IPS-11a (cell line): ENCODE measurements around the gene TOP2B.

Experiments used
- H3K4me3 ChIP-seq: one replicate; pipeline ENCODE4 v1.5.1; 2013; ENCODE audit warnings: low read depth, low read length, control low read depth

TOP2B gene

GRCh38 chr3:25664812-25665314 lies at the start of gene TOP2B:
TSS of gene TOP2B (minus strand) at chr3:25664907. CDS start at chr3:25664297, 610 bp downstream.
- peak within 1 kb of the TSS; percentile 85 for H3K4me3 ChIP-seq

GRCh38 chr3:25713341-25713985 lies 48.8 kb upstream of the TOP2B start:
- no peak overlapping the region for H3K4me3 ChIP-seq

- no peak overlapping the region for H3K4me3 ChIP-seq
Observed at GRCh38 chr3:25711090-25711489, 46.4 kb upstream of the TOP2B start.

DNA sequence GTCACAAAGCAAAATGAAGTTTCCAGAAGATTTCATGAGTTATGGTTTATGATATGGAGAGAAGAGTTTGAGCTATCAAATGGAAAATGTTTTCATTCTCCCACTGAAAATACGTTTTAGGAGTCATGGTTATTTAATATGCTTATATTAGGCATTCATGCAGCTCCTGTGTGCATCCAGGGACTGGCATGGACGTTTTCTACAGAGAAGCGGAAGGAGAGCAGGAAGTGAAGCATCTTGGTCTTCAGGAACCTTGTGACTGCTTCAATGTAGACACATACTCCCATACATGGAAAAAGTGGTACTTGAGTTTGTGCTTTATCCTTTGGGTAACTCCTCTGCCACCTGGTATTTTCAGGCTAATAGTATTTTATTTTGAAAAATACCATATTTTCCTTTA lies 43.3 kb upstream of the TOP2B start:
- H3K4me3 ChIP-seq: no peak overlapping the region

- H3K4me3 ChIP-seq: no peak overlapping the region
Observed at GRCh38 chr3:25707268-25707926, 42.7 kb upstream of the TOP2B start.

- H3K4me3 ChIP-seq: no peak overlapping the region
Observed at GRCh38 chr3:25706213-25706612, 41.5 kb upstream of the TOP2B start.

DNA sequence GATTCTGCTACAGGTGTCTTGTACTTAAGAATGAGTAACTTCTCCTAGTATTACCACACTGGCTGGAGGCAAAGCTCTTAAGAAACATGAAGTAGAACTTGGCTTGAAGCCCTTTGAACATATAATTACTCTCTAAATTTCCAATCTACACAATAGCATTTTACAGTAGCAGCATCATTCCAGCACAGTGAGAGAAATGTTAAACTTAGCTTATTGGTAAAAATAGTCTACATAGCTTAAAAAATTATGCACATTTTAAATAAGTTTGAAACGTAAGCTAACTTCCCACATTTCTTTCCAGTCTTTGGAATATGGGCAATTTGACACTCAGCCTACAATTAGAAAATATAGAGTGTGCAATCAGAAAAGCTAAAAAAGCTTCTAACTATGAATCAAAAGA lies 32.8 kb upstream of the TOP2B start:
- H3K4me3 ChIP-seq: no peak overlapping the region

GRCh38 chr3:25695731-25696420 lies 31.2 kb upstream of the TOP2B start:
- H3K4me3 ChIP-seq: no peak overlapping the region

- H3K4me3 ChIP-seq: no peak overlapping the region
Observed at GRCh38 chr3:25693238-25693637, 28.5 kb upstream of the TOP2B start.

- no peak overlapping the region for H3K4me3 ChIP-seq
Observed at GRCh38 chr3:25692341-25692740, 27.6 kb upstream of the TOP2B start.

DNA sequence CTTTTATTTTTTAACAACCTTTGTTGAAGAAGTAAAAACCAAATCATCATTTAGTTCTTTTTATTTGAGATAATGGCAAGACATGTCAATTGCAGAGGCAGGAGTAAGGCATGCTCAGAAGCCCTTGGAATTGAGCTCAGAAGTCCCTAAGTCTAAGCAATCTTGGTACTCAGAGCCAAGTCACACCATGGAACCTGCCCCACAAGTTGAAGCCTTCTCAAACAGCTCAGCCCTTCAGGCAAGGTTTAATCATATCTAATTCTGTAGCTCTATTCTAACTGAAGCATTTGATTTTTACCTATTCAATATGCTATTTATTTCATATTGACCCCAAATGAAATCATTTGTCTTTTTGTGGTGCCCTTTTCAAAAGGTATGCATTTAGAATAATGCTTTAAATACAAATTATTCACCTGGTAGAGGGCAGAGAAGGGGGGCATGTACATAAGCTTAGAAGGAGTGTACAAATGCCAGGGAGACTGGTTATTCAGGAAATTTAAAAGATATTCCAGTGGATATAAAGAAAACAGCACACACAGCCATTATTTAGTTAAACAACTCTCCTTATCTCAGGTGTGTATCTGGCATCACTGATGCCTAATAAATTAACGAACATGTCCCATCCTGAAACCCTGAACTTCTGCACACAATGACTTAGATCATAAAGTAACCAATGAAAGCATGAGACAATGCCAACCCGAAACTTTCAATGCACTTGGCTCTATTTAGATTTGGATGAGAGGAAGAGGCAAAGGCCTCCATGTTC lies 26.2 kb upstream of the TOP2B start:
- no peak overlapping the region for H3K4me3 ChIP-seq

- H3K4me3 ChIP-seq: no peak overlapping the region
Observed at GRCh38 chr3:25689226-25689625, 24.5 kb upstream of the TOP2B start.

DNA sequence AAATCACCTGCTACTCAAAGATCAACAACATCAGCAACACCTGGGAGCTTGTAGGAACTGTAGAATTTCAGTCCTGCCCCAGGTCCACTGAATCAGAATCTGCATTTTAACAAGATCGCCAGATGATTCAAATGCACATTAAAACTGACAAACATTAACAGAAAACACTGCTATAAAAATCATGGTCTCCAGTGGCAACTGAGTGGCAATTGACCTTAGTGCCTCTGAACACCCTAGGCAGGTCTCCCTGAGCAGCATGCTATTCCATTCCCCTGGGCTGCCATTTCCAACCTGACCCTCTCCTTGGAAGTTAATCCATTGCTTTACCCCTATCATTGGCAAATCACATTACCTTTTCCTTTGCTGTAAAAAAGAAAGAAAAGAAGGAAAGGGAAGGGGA lies 23.0 kb upstream of the TOP2B start:
- H3K4me3 ChIP-seq: no peak overlapping the region

- no peak overlapping the region for H3K4me3 ChIP-seq
Observed at GRCh38 chr3:25686766-25687165, 22.1 kb upstream of the TOP2B start.

- no peak overlapping the region for H3K4me3 ChIP-seq
Observed at GRCh38 chr3:25683882-25684281, 19.2 kb upstream of the TOP2B start.

GRCh38 chr3:25683410-25683809 lies 18.7 kb upstream of the TOP2B start:
- no peak overlapping the region for H3K4me3 ChIP-seq

DNA sequence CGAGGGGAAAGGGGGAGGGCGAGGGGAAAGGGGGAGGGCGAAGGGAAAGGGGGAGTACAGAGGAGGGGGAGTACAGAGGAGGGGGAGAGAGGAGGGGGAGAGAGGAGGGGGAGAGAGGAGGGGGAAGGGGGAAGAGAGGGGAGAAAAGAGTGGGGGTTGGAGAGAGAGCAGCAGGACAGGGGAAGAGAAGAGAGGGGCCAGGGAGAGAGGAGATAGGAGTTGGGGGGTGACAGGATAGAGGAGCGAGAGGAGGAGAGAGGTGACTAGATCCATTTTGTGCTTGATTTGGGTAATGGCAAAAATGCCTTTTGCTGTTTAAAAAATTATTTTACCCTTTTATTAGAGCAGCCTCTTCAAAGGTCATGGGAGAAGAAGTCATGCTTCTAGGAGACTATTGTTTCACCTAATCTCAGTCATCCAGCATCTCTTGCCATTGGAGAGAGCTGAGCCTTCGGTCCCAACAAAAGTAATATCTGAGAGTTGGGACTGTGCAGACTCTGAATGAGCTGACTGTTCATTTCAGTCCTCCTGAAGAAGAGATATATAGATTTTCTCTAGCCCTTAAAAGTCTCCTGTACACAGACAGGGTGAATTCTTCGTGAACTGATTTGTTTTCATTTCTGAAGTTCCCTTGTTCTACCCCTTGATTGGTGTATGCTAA lies 15.1 kb upstream of the TOP2B start:
- no peak overlapping the region for H3K4me3 ChIP-seq

DNA sequence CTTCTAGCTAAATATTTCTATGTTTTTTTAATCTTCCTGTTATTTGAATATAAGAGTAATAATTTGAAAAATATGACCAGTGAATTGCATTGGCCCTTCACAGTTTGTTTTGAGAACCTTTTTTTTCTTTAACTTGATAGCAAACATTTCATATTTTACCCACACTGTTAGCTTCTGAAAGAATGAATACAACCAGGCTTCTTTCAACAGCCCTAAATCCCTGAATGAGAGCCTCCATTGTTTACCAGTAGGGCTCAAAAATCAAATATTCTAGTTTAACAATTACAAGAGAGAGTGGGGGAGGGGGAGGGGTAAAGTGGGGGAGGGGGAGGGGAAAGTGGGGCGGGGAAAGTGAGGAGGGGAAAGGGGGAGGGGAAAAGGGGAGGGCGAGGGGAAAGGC lies 14.5 kb upstream of the TOP2B start:
- H3K4me3 ChIP-seq: no peak overlapping the region

DNA sequence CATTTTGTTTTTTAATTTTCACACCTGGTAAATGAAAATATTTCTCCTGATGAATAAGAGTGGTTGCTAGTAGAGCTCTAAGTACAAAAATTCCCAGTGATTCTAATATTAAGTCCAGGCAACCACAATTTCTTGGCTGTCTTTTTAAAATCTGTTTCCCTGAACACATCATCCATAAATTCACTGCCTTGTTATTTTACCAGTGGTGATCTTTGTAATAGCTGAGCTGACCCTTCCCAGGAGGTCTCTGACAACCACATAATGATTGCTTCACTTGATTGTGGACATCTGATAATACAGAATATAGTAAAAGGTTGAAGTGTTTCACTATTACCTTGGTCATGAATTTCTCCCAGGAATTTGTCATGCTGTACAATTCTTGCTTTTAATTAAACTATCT lies 13.9 kb upstream of the TOP2B start:
- no peak overlapping the region for H3K4me3 ChIP-seq

DNA sequence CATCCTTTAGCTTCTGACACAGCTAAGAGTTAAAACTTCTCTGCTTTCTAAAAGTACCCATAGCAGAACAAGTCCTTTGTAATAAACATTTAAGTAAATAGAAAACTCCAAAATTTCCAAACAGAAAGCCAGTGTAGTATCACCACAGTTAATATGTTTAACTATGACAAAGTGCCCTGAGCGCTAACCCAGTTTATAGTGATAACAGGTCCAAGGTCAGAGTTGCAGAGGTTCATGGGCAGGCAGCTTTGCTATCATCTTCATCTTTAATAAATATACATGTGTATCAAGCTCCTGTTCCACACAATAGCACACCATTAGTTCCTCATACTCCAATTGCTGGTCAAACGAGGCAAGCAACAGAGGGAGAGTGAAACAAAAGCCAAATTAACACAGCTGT lies 12.4 kb upstream of the TOP2B start:
- H3K4me3 ChIP-seq: no peak overlapping the region

DNA sequence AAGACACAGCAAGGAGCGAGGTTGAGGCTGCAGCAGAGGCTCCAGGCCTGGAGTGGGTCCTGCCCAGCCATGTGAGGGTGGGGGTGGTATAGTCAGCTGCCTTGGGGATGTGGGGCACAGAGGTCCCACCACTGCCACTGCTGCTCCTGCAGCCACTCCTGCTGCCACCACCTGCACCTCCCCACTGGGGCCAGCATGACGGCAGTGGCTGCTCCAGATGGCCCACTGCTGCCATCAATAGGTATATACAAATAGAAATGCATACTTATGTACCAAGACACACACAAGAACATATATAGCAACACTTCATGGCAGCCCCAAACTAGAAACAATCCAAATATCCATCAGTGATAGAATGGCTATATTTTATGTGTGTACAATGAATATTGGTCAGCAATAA lies 10.0 kb upstream of the TOP2B start:
- H3K4me3 ChIP-seq: no peak overlapping the region
